GM04504 (cell line): ENCODE results near the gene FIBP.
A peak's percentile ranks its signal among the peaks of the same experiment; 100 is the strongest.

ENCODE experiments used
- DNase-seq: peaks from one replicate; pipeline ENCODE4 v3.0.0-alpha.2; 2012; ENCODE audit warnings: low read depth

The FIBP gene

GRCh38 chr11:65890324-65891218, 2.3 kb upstream of the FIBP start, which contains the start of gene CCDC85B:
Gene CCDC85B (plus strand): TSS chr11:65890673. CDS start chr11:65890784, 111 bp downstream.
- DNase-seq = peak; percentile 93

GRCh38 chr11:65887723-65888162, 528 bp downstream of the FIBP start:
- DNase-seq = no peak

GRCh38 chr11:65886826-65887722, 1.2 kb downstream of the FIBP start:
- DNase-seq = no peak

DNA sequence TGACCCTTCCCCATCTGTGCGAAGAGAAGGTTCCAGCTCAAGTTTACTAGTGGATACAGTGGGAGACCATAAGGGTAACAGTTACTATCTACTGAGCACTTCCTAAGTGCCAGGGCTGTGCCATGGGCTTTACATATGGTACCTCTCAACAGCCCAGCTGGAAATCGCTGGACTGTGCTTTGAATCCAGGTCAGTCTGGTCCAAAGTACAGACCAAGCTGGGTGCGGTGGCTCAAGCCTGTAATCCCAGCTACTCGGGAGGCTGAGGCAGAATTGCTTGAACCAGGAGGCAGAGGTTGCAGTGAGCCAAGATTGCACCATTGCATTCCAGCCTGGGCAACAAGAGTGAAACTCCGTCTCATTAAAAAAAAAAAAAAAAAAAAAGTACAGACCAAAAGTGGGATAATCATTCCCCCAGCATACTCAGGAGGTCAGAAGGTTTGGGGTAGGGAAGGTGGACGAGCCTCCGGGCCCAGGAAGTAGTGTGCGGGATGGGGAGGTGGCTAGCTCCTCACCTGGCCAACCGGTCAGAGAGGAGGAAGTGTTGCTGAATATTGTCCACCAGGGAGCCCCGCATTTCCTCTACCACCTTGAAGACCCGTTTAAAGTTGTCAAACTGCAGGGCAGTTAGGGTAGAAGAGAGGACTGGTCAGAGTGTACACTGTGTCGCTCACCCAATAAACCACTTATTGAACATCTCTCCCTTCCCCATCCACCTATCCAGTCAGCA, 2.3 kb downstream of the FIBP start:
- DNase-seq = no peak

GRCh38 chr11:65885231-65885630, 3.0 kb downstream of the FIBP start:
- no peak for DNase-seq

DNA sequence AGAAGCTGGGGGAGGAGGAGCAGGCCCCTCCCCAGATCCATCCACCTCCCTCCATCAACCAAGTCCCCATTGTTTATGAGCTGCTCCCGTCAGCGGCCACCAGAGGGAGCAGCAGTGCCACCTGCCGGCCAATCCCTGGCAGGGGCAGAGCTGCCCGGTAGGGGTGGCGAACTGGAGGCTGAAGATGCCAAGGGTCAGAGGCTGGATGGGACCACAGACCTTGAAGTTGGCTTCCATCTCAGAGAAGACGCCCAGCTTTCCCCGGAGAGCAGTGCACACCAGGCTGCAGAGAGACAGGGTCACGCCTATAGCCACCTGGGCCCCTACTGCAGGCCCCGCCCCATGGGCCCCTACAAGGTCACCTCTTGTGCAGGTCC, 3.6 kb downstream of the FIBP start:
- no peak for DNase-seq

- no peak for DNase-seq
Measured at GRCh38 chr11:65883786-65884715, 4.2 kb downstream of the FIBP start.

- DNase-seq = no peak
Measured at GRCh38 chr11:65883058-65883761, 5.1 kb downstream of the FIBP start.

GRCh38 chr11:65882120-65883057, 5.9 kb downstream of the FIBP start:
- DNase-seq = no peak

DNA sequence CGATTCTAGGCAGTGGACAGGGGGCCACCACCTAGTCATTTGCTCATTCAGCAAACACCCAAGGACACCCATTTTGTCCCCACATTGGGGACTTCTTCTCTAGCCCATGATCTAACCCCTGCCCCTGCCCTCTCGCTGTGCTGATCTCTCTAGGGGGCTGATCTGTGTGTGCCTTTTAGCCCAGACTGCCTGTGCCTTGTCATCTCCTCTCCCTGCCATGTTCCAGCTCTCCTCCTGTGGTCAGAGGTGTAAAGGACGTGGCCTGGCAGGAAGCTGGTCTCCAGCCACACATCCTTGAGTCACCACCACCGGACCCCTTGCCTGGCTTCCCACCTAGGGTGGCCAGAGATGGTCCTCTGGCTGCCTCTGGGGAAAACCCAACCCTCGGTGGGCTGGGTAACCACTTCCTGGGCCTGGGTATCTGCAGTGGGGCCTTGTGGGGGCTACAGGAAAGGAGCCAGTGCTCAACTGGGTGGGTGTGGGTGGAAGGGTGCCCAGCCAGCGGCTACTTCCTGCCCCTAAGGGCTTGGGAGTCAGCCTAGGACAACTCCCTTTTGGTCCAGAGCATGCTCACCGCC, 7.3 kb downstream of the FIBP start:
- no peak for DNase-seq

GRCh38 chr11:65880027-65880426, 8.2 kb downstream of the FIBP start:
- no peak for DNase-seq

- DNase-seq = no peak
Measured at GRCh38 chr11:65879617-65880016, 8.7 kb downstream of the FIBP start, which contains the start of gene CTSW. Gene CTSW (plus strand): TSS chr11:65879837. CDS start chr11:65879855, 18 bp downstream.

- peak; percentile 87 for DNase-seq
Measured at GRCh38 chr11:65873318-65874156, 14.7 kb downstream of the FIBP start.

- no peak for DNase-seq
Measured at GRCh38 chr11:65872586-65873317, 15.5 kb downstream of the FIBP start, which contains the start of gene EFEMP2. Gene EFEMP2 (minus strand): TSS chr11:65872800. CDS start chr11:65872354, 446 bp downstream.

GRCh38 chr11:65871811-65872548, 16.3 kb downstream of the FIBP start:
- DNase-seq = no peak
